GM18517 (cell line): ENCODE data around the gene ZNF507.

ENCODE experiments used
- ATAC-seq: cut with Tn5 transposase; IDR thresholded peaks from one replicate; pipeline ENCODE4 v1.9.1; 2021; ENCODE audit warnings: mild to moderate bottlenecking, moderate library complexity; ENCODE audit not compliant: unreplicated experiment

Gene ZNF507

DNA sequence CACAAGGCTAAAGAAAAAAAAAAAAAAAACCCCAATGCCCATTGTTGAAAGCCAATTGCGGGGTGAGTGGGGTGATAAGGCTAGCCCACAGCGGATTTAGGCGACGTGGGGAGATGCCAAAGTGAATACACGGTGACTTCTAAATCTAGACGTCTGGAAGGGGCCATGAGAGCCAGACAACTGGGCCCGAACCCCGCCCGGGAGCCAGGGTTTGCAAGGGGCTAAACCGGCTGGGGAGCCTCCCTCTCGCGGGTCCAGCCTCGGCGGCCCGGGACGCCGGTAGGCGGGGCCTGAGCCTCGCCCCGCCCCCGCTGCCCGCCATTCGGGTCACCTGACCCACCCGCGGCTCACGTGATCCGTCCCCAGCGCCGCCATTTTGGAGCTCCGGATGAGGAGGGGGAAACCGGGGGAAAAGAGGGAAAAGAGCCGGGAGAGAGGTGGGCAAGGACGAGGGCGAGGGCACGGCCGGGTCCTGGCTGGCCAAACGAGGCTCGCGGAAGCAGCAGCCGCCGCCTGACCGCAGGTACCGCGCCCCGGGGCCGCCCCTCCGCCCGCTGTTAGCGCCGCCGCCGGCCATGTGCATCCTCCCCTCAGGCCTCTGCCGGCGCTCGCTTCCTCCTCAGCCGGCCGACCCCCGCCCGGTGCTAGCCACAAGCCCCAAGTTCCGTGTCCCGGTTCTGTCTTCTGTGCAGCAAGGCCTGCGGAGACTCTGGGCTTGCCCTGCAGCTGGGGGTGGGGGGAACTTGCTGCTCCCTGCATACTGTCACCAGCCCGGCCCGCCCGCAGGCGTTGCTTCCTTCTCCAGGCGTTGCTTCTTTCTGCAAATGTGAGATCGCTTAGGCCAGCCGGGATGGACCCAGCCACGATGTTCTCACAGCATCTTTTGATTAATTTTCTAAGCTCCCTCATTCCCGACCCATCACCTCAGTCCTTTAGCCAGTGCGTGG is at the start of gene ZNF507:
Gene ZNF507 (plus strand): TSS at position 350 of the 947 bp plus-strand sequence. CDS start 7,221 bp downstream, outside the sequence.
- ATAC-seq = peak; percentile 83

DNA sequence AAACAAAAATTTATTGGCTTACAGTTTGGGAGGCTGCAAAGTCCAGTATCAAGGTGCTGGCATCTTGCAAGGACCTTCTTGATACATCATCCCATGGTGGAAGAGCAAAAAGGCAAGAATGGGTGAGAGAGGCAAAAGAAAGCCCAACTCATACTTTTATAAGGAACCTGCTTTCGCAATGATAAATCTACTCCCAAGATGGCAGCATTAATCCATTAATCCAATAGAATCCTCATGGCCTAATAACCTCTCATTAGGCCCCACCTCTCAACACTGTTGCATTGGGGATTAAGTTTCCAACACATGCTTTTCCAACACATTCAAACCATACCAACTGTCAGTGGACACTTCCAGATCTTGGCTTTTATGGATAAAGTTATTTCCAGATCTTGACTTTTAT is 48.7 kb upstream of the ZNF507 start:
- ATAC-seq = no peak

DNA sequence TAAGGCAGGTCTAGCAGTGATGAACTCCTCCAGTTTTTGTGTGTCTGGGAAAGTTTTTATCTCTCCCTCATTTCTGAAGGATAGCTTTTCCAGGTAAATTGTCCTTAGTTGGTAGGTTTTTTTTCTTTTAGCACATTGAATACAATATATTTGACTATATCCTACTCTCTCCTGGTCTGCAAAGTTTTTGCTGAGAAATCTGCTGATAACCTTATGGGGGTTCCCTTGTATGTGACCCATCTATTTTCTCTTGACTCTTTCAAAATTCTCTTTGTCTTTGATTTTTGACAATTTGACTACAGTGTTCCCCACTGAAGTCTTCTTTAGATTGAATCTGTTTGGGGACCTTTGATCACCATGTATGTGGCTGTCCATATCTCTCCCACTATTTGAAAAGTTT is 42.6 kb upstream of the ZNF507 start:
- ATAC-seq = no peak

DNA sequence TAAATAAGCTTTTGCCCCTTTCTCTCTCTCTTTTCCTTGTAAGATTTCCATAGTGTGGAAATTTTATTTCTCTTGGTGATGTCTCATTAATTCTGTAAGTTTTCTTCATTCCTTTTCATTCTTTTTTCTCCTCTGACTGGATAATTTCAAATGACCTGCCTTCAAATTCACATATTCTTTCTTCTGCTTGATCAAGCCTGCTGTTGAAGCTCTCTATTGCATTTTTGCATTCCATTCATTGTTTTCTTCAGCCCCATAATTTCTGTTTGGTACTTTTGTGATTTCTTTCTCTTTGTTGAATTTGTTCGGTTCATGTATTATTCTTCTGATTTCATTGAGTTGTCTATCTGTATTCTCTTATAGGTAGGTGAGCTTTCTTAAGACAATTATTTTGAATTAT is 42.2 kb upstream of the ZNF507 start:
- no peak for ATAC-seq

DNA sequence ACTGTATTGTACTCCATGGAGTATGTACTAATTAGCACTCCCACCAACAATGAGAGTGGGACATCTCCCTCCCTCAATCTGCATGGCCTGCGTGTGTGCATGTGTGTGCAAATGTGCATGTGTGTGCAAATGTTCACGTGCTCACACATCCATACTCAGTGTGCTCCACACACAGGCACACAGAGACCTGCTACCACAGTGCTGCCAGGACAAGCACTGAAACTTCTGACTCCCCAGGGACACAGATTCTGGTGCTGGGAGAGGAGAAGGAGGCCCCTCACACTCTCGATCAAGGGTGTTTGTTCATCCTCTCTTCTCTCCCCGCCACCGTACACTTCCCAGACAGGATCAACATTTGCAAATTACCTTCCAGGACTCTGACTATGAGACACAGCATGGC is 37.8 kb upstream of the ZNF507 start:
- no peak for ATAC-seq

DNA sequence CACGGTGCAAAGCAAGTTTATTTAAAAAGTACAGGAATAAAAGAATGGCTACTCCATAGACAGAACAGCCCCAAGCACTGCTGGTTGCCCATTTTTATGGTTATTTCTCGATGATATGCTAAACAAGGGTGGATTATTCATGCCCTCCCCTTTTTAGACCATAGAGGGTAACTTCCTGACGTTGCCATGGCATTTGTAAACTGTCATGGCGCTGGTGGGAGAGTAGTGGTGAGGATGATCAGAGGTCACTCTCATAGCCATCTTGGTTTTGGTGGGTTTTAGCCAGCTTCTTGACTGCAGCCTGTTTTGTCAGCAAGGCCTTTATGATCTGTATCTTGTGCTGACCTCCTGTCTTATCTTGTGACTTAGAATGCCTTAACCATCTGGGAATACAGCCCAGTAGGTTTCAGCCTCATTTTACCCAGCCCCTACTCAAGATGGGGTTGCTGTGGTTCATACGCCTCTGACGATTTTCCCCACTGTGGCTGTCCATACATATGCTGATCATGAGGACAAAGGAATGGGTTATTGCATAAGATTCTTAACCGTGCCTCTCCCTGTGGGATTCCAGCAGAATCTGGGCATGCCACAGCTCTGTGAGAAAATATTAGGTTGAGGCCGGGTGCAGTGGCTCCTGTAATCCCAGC is 36.9 kb upstream of the ZNF507 start:
- ATAC-seq = no peak

DNA sequence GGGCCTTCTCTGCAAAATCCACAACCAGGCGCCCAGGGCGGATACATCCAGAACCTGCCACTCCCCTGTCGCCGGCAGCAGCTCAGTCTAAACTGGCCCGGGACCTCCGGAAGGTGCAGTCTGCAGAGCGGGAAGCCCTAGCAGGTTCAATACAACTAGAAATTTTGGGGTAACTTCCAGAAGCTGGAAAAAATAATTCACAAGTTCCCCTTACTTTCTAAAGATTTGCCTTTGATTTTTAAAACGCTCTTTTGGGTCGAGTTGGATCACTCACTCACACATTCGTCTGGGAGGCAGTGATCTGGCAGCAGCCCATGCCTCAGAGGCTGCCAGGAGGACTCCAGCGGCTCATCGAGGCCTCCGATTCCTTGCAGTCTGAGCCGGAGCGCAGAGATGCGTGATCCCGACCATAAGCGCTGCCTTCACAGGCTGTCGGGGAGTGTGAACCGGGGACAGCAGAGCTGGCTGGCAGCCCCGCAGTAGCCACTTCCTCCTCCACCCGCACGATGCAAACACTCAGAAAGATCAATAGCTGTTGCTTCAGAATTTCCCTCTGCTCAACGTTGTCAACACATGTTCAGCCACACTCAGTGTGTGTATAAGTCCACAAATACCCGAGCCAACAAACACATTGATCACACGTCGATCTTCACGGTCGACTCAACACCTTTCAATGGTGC is 35.6 kb upstream of the ZNF507 start:
- ATAC-seq = no peak

DNA sequence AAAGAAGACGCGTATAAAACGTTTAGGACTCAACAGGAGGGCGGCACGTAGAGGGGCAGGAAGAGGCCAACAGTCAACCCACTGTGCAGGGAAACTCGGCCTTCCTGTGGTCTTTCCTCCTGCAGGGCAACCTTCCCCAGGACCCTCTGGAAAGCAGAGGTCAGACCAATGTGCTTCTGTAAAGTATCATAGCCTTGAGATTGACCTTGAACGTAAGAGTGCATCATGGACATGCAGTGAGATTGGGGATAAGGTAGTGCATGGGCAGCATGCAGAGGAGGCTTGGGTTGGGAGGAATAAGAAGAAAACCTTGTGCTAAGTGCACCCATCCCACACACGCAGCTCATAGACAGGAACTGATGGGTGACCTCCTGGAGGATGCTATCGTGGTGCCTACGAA is 34.0 kb upstream of the ZNF507 start:
- no peak for ATAC-seq

DNA sequence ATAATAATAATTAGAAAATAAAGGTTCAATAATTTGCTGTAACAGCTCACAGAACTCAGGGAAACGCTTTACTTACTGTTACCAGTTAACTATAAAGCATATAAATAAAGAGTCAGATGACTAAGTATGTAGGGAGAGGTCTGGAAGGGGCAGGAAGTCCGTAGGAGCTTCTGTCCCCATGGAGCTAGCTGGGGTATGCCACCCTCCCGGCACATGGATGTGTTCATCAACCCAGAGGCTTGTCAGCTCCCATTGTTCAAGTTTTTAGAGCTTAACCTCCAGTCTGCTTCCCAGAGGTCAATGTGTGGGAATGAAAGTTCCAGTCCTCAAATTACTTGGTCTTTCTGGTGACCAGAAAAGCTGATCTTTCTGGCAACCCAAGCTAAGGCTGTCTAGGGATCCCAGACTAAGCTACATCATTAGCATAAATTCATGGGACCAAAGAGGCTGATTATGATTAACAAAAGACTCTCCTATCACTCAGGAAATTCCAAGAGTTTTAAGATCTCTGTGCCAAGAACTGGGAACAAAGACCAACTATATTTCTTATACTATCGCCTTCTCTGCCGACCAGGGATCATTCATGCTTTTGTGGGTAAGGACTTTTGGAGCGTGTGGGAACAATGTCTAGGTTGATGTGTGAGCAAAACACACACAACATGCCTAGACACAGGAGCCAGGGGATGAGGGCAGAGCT is 31.7 kb upstream of the ZNF507 start:
- ATAC-seq = no peak

DNA sequence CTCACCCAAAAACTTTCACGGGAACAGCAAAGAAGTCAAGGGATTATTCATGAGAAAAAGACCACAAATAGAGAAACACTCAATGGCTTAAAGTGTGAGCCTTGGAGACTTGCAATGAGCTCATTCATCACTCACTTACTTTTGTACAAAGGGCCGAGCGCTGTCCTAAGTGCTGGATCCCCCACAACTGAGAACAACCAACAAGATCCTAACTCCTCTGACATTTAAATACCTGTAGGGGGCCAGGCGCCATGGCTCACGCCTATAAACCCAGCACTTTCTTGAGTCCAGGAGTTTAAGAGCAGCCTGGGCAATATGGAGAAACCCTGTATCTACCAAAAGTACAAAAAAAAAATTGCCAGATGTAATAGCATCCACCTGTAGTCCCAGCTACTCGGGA is 29.4 kb upstream of the ZNF507 start:
- no peak for ATAC-seq

DNA sequence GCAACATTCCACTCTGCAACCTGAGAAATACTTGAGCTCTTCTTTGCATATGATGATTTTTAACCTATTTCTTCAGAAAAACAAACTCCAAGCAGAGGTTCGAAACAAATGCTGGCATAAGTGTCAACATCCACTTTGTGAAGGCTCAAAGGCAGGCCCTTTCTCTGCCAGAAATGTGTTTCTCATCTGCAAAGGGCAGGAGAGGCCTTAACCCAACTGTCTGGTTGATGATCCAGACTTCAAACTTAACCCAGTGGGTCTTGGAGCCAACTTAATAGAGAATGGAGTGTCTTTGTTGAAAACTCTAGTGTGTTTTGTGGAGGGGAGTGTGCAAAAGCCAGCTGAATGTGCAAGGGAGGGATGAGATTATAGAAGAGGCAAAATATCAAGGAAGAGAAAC is 28.3 kb upstream of the ZNF507 start:
- no peak for ATAC-seq

DNA sequence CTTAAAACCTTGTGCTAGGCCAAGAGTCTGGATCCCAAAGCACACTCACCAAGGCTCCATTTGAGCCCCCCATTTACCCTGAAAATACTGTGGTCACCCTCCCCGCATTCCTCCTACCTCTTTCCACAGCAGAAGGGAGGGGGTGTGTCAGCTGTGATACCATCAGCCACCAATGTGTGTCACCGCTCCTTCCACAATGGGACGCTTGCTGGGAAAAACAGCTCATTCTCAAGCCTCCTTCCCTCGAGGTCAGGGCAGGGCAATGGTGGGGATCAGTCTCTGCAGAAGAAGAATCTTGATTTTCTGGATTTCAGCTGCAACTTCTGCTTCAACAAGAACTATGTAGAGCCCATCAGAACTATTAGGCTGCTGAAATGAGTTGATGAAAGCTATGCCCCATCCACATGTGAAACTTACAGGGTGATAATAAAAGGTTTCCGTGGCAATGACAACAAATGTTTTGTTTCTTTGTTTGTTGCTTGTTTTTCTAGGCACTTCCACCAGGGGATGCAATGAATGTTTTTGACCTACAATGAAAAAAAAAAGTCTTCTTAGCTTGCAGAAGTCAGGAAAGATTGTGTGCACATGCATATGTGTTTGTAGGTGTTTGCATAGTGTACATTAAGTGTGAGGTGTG is 26.4 kb upstream of the ZNF507 start:
- ATAC-seq = no peak

DNA sequence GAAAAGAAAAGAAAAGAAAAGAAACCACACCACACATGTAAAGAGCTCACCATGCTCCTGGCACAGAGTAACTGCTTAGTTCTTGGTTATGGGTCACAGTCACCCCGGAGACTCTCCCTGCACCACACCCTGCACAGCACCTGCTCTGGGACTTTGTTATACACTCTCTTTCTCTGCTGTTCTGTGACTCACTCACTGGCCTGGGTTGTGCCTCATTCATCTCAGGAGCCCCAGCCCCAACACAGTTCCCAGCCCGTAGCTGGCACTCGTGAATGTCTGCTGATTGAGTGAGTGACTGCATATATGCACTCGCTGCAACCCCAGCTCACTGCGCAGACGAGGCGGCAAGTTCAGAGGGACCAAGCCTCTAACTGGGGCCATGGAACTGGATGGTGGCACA is 22.9 kb upstream of the ZNF507 start:
- no peak for ATAC-seq

DNA sequence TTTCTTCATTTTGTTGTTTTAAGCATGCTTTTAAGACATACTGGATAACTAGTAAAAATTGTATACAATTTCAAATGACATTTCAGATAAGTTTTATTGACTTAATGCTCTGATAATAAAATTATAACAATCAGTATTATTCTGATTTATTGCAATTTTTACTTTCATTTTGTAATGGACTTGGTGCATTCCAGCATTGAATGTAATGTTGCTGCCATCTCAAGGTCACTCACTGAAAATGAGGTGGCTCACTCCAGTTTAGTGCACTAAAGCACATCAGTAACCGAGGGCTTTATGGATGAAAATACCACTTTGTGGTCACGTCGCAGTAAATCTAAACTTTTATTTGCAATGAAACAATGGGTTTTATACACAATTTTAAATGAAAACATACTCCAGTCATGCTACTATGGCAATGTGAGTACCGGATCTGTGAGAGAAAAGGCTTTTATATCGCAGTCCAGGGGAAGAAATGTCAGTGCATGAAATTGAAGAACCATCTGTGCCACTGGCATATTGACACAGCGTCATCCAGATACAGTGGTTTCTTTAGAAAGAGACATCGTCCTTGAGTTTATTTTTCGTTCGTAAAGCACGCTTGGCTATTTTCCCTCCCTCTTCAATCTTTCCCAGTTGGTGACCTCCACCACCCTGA is 20.7 kb upstream of the ZNF507 start:
- ATAC-seq = no peak

DNA sequence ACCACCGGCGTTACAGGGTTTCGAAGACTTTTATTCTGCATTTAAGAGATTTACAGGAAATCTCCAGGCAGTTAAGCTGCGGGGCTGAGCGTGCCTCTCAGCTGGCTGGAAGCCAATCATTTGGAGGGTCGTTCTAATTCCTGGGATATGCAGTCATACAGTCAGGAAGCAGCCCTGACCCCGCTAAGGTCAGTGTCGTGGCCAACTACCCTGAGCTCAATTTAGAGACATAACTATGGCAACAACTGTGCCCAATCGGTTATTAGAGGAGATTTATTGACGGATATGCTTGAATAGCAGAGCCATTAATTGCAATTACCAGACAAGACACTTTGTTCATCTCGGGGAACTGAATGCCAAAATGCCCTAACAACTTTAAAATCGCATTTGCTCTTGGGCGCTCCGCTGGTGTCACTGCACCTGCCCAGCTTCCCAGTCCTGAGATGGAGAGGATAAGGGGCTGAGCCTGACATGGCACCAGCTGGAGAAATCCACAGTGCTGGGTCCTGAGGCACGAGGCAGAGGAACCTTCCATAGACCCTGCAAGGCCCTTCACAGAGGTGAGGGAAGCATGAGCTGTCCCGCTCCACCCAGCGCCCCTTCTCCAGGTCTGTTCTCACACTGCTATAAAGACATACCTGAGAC is 15.1 kb upstream of the ZNF507 start:
- ATAC-seq = no peak

DNA sequence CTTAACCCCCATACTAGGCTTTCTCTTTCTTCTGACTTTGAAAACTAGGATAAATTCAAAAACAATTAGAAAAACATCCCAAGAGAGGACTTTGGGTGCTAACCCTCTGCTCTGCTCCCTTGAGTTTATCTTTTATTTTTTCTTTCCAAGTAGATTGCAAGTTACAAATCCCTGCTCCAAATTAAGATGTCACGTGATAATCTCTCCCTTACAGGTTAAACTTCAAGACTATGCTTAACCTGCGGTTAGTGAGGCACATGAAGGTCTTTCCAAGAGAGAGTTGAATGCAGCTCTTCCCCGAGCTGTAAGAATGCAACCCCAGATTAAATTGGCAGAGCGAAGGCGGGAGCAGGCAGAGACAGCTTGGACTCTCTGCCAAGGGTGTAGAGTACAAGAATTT is 12.2 kb upstream of the ZNF507 start:
- no peak for ATAC-seq

DNA sequence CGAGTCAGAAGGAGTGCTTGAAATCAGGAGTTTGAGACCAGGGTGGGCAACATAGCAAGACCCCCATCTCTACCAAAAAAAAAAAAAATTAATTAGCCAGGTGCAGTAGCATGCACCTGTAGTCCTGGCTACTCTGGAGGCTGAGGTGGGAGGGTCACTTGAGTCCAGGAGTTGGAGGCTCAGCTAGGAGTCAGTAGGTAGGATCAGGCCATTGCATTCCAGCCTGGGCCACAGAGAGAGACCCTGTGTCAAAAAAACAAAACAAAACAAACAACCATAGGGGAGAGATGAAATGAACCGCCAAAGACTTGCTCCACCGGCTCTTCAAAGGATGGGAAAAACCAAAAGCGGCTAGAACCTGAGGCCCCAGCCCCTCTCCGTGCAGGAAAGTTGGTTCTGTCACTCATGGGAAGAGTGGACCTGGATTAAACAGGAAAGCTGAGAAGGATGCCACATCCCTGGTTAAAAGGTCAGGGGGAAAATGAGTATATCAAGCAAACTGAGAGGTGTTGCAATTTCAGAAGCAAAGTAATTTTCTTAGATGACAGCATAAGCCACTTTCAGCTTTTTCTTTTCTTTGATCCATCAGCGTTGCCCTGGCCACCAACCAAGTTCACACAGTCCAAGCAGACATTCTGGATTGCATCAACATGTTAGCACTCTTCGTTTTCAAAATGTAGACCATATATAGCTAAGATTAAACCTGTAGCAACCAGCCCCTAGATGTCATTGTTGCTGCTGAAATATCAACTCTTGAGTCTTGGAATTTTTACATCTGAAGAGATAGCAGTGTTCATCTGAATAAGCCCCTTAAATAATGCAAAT is 8.9 kb upstream of the ZNF507 start:
- ATAC-seq = no peak

DNA sequence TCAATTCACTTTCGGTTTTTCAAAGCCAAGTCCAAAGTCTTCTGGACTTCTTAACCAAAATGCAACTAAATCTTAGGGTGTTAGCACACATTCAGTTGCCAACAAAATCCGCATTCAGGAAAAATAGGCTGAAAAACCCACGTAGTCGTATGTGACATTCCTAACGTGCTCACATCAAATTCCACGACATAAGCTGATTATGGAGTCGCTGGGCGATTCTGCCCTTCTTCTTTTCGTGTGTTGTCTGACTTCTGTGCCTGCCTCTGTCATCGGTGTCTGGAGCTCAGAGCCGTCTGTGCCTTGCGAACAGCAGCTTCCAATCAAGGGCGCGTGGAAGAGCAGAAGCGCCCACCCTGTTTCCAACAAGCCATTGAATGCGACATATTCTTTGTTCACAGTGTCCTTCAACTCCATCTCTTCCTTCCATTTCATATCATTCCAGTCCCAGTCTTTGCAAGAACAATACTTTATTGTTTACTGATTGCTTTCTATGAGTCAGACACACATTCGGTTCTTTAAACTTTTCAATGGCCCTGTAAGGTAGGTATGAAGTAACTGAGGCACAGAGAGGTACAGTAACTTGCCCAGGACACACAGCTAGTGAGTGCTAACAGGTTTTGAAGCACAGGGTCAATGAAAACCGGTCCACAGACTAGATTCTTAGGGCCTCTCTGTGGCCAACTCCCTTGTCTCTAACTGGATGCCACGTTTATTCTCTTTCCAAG is 8.2 kb upstream of the ZNF507 start:
- no peak for ATAC-seq
